CD4-positive, alpha-beta memory T cell (primary cell): ENCODE data around the gene OLR1. TPM values are rescaled to one million over a fixed set of nuclear protein-coding genes. Genes with fewer than 3 reads are reported as not detected.

Source experiments
- CTCF ChIA-PET: fragments of 350-600 bp; sonication (Branson Sonifier 250); formaldehyde crosslinking; loops from one replicate; lab custom pipeline; 2021; ENCODE audit warnings: inconsistent platforms; ENCODE audit not compliant: partially characterized antibody; lab: Charles Lee
- POLR2A ChIA-PET: fragments of 350-600 bp; sonication (Branson Sonifier 250); formaldehyde crosslinking; loops from one replicate; lab custom pipeline; 2021; ENCODE audit not compliant: partially characterized antibody; lab: Charles Lee
- DNase-seq, 5 donors: peaks; one replicate each; pipeline versions ENCODE4 v3.0.0 to v3.0.0-alpha.2; 2020 to 2022; ENCODE audit warnings: mixed read lengths in 1 of 5
- H3K27ac ChIP-seq: one replicate; pipeline ENCODE4 v1.7.0; 2013; ENCODE audit warnings: low read depth, low read length
- H3K27me3 ChIP-seq: 2 replicates; pipeline ENCODE4 v1.7.0; 2013; ENCODE audit warnings: mild to moderate bottlenecking, low read length, moderate library complexity; ENCODE audit not compliant: insufficient read depth
- H3K36me3 ChIP-seq: 2 replicates; pipeline ENCODE4 v1.7.0; 2013; ENCODE audit warnings: mild to moderate bottlenecking, low read length, moderate library complexity; ENCODE audit not compliant: insufficient read depth
- H3K4me1 ChIP-seq: 2 replicates; pipeline ENCODE4 v1.7.0; 2013; ENCODE audit warnings: mild to moderate bottlenecking, low read length, moderate library complexity; ENCODE audit not compliant: insufficient read depth
- H3K4me3 ChIP-seq, 2 donors: one replicate each; pipeline ENCODE4 v1.7.0; 2013; ENCODE audit warnings: low read length in 2 of 2, mild to moderate bottlenecking in 1 of 2
- H3K9me3 ChIP-seq, 2 donors: one replicate each; pipeline ENCODE4 v1.7.0; 2013; ENCODE audit warnings: low read length in 2 of 2, control low read depth in 1 of 2; ENCODE audit not compliant: control insufficient read depth in 1 of 2
- H3K27ac Mint-ChIP-seq, 7 donors: one replicate each; pipeline ENCODE4 v1.8.0; 2020 to 2021; ENCODE audit warnings: mixed read lengths in 7 of 7, mild to moderate bottlenecking in 6 of 7, inconsistent platforms in 3 of 7, moderate library complexity in 3 of 7
- H3K27me3 Mint-ChIP-seq, 2 donors: one replicate each; pipeline ENCODE4 v1.8.0; 2020 to 2021; ENCODE audit warnings: mixed read lengths in 2 of 2
- H3K36me3 Mint-ChIP-seq, 2 donors: one replicate each; pipeline ENCODE4 v1.8.0; 2020 to 2021; ENCODE audit warnings: mixed read lengths in 2 of 2, inconsistent platforms in 1 of 2, mild to moderate bottlenecking in 1 of 2
- H3K4me1 Mint-ChIP-seq, 4 donors: one replicate each; pipeline ENCODE4 v1.8.0; 2020 to 2021; ENCODE audit warnings: mixed read lengths in 4 of 4, mild to moderate bottlenecking in 1 of 4
- H3K4me3 Mint-ChIP-seq, 8 donors: one replicate each; pipeline ENCODE4 v1.8.0; 2020 to 2021; ENCODE audit warnings: mixed read lengths in 8 of 8, mild to moderate bottlenecking in 7 of 8, moderate library complexity in 6 of 8, inconsistent platforms in 3 of 8
- H3K9me3 Mint-ChIP-seq, 8 donors: one replicate each; pipeline ENCODE4 v1.8.0; 2020 to 2021; ENCODE audit warnings: mixed read lengths in 8 of 8, mild to moderate bottlenecking in 5 of 8, inconsistent platforms in 3 of 8, moderate library complexity in 1 of 8
- intact Hi-C: fragments of 100-400 bp; cut with micrococcal nuclease; formaldehyde crosslinking; loops from one replicate; pipeline ENCODE4 v1.15.1; 2023
- polyA plus RNA-seq, 2 donors: library from polyadenylated mRNA; unstranded; fragments of 300-500 nt; fragmentation: Illumina TruSeq; gene quantifications; one replicate each; pipeline ENCODE4 v1.2.3, GENCODE V29; 2021
- total RNA-seq, 2 experiments: library from RNA; stranded (reverse); gene quantifications; one replicate each; pipeline ENCODE4 v1.2.3, GENCODE V29; 2021

The OLR1 gene
- total and polyA plus RNA-seq, 4 experiments from 2014 or later, result 0.42 TPM; not detected in 3

DNA sequence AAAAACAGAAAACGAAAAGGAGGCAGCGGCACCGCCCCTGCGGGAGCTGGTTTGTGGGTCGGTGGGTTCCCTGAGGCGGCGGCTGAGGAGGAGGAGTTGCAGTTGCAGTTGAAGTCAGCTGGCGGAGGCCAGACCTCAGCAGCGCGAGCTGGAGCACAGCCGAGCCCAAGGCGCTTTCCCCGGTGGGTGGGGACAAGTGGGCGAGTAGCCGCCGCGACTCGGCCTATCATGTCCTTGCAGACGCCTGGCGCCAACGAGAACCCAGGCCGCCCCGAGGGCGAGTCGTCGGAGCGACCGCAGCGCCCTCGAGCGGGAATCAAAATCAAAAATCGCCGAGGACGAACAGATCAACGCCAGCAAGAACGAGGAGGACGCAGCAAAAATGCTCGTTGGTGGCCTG, 60.5 kb downstream of the OLR1 start:
- CTCF ChIA-PET, result interaction anchor here (1.2 kb wide), 1 partner anchor 17 kb away, joined by 3 read pairs; no protein-coding TSS in a partner anchor
- H3K9me3 ChIP-seq, result no peaks in the 10 kb centered on the region
- POLR2A ChIA-PET, result no interaction called here
- intact Hi-C loops, result no loop called here
- no peaks in the 10 kb centered on the region for H3K4me1 Mint-ChIP-seq
- no peaks in the 10 kb centered on the region for H3K4me1 ChIP-seq
- no peak overlapping the region for H3K4me3 Mint-ChIP-seq
- no peaks in the 10 kb centered on the region for H3K27me3 ChIP-seq
- no peak for DNase-seq
- H3K36me3 ChIP-seq, result no peaks in the 10 kb centered on the region
- no peak overlapping the region for H3K27ac ChIP-seq
- H3K27me3 Mint-ChIP-seq, result peaks cover 6 to 7% of the 10 kb centered on the region in 2 donors
- H3K27ac Mint-ChIP-seq, result no peak overlapping the region
- H3K36me3 Mint-ChIP-seq, result peaks cover 0 to 4% of the 10 kb centered on the region in 2 donors
- no peak overlapping the region for H3K4me3 ChIP-seq
- H3K9me3 Mint-ChIP-seq, result peaks cover 0 to 8% (median 2%) of the 10 kb centered on the region in 8 donors

DNA sequence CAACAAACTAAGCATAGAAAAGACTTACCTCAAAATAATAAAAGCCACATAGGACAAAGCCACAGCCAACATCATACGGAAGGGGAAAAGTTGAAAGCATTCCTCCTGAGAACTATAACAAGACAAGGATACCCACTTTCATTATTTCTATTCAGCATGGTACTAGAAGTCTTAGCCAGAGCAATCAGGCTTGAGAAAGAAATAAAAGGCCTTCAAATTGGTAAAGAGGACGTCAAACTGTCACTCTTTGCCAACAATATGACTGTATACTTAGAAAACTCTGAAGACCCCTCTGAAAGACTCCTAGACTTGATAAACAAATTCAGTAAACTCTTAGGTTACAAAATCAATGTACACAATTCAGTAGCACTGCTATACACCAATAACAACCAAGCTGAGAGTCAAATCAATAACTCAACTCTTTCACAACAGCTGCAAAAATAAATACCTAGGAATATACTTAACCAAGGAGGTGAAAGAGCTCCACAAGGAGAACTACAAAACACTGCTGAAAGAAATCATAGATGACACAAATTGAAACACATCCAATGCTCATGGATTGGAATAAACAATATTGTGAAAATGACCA, 61.6 kb downstream of the OLR1 start:
- no peak overlapping the region for H3K4me3 Mint-ChIP-seq
- Histone ChIP-seq H3K4me1 (no peaks in the 10 kb centered on the region), H3K9me3 (no peaks in the 10 kb centered on the region), H3K36me3 (no peaks in the 10 kb centered on the region), H3K27ac (no peak overlapping the region), H3K4me3 (no peak overlapping the region), H3K27me3 (no peaks in the 10 kb centered on the region)
- intact Hi-C loops, result no loop called here
- H3K36me3 Mint-ChIP-seq, result peaks cover 0 to 4% of the 10 kb centered on the region in 2 donors
- no peak overlapping the region for H3K27ac Mint-ChIP-seq
- no peaks in the 10 kb centered on the region for H3K4me1 Mint-ChIP-seq
- peaks cover 11% of the 10 kb centered on the region in 2 donors for H3K27me3 Mint-ChIP-seq
- CTCF ChIA-PET, result interaction anchor here (0.6 kb wide), 1 partner anchor 15 kb away, joined by 3 read pairs; no protein-coding TSS in a partner anchor
- no peak for DNase-seq
- POLR2A ChIA-PET, result no interaction called here
- H3K9me3 Mint-ChIP-seq, result peaks cover 0 to 8% (median 5%) of the 10 kb centered on the region in 8 donors

Other genes with a start within 250 kb of the OLR1 start
- gene CLEC2A, start 239.8 kb downstream of the OLR1 start, total RNA-seq, result not detected
- not detected for gene CLEC2A, start 239.8 kb downstream of the OLR1 start, polyA plus RNA-seq
- under 1 TPM in 1 of 2 experiments, not detected in 1; 0.22 TPM for gene CLEC12A, start 200.7 kb downstream of the OLR1 start, total RNA-seq
- gene CLEC12A, start 200.7 kb downstream of the OLR1 start, polyA plus RNA-seq, result not detected
- not detected for gene CLEC1B, start 173.0 kb downstream of the OLR1 start, total RNA-seq
- gene CLEC1B, start 173.0 kb downstream of the OLR1 start, polyA plus RNA-seq, result not detected
- not detected for gene CLEC12B, start 161.5 kb downstream of the OLR1 start, total RNA-seq
- not detected for gene CLEC12B, start 161.5 kb downstream of the OLR1 start, polyA plus RNA-seq
- not detected for gene CLEC9A, start 141.4 kb downstream of the OLR1 start, total RNA-seq
- gene CLEC9A, start 141.4 kb downstream of the OLR1 start, polyA plus RNA-seq, result not detected
- gene CLEC1A, start 73.1 kb downstream of the OLR1 start, total RNA-seq, result not detected
- gene CLEC1A, start 73.1 kb downstream of the OLR1 start, polyA plus RNA-seq, result not detected
- 1 to 10 TPM in 1 of 2 experiments, under 1 TPM in 1; 0.89 to 1.3 TPM for gene CLEC7A, start 41.9 kb downstream of the OLR1 start, total RNA-seq
- gene CLEC7A, start 41.9 kb downstream of the OLR1 start, polyA plus RNA-seq, result under 1 TPM in 1 of 2 donors, not detected in 1; 0.46 TPM
- gene TMEM52B, start 6.9 kb upstream of the OLR1 start, total RNA-seq, result not detected
- not detected for gene TMEM52B, start 6.9 kb upstream of the OLR1 start, polyA plus RNA-seq
- gene GABARAPL1, start 40.7 kb upstream of the OLR1 start, total RNA-seq, result 10 to 100 TPM; 35.3 to 36.3 TPM
- gene GABARAPL1, start 40.7 kb upstream of the OLR1 start, polyA plus RNA-seq, result 10 to 100 TPM; 12.8 to 16.2 TPM
- under 1 TPM; 0.64 to 0.79 TPM for gene KLRD1, start 135.7 kb upstream of the OLR1 start, total RNA-seq
- gene KLRD1, start 135.7 kb upstream of the OLR1 start, polyA plus RNA-seq, result 1 to 10 TPM in 1 of 2 donors, under 1 TPM in 1; 0.50 to 2.6 TPM
- 1 to 10 TPM; 1.3 to 1.4 TPM for gene KLRK1, start 217.9 kb upstream of the OLR1 start, total RNA-seq
- gene KLRK1, start 217.9 kb upstream of the OLR1 start, polyA plus RNA-seq, result 1 to 10 TPM; 1.4 to 1.9 TPM
- gene KLRC4, start 237.6 kb upstream of the OLR1 start, total RNA-seq, result not detected
- not detected for gene KLRC4, start 237.6 kb upstream of the OLR1 start, polyA plus RNA-seq
- gene KLRC3, start 248.5 kb upstream of the OLR1 start, total RNA-seq, result not detected
- not detected for gene KLRC3, start 248.5 kb upstream of the OLR1 start, polyA plus RNA-seq